Endothelial cell of umbilical vein (primary cell): ENCODE measurements around the gene CSTF3. TPM values are rescaled to one million over a fixed set of nuclear protein-coding genes. Genes with fewer than 3 reads are reported as not detected.

Experiments
- BruUV-seq: library from RNA; stranded (reverse); fragments of 400-500 nt; replicated peaks from 2 replicates; lab custom pipeline; 2021; lab: Mats Ljungman, UMichigan
- CTCF ChIA-PET: fragments of 300-600, 350-600 bp; sonication (Branson Sonifier 250); formaldehyde crosslinking; loops from one replicate; lab custom pipeline; 2021; ENCODE audit warnings: antibody characterized with exemption, inconsistent platforms; lab: Charles Lee
- POLR2A ChIA-PET: fragments of 300-600, 350-600 bp; sonication (Branson Sonifier 250); formaldehyde crosslinking; loops from one replicate; lab custom pipeline; 2021; ENCODE audit warnings: antibody characterized with exemption, inconsistent platforms; lab: Charles Lee
- DNase-seq: peaks from one replicate; pipeline ENCODE4 v3.0.0-alpha.2; 2011; ENCODE audit warnings: low read depth, low spot score
- FAIRE-seq: peaks from 2 replicates; lab custom pipeline; 2011; peaks lifted over from hg19 to GRCh38; lab: Jason Lieb, UNC
- H2AFZ ChIP-seq: 2 replicates; pipeline ENCODE4 v1.6.0; 2012; ENCODE audit warnings: low read depth, low read length, control low read depth, inconsistent platforms
- H3K27ac ChIP-seq: 2 replicates; pipeline ENCODE4 v1.5.1; 2011; ENCODE audit warnings: low read depth, mild to moderate bottlenecking, control low read depth, low read length, moderate library complexity; ENCODE audit not compliant: insufficient read depth
- H3K27me3 ChIP-seq, 2 experiments: 2 replicates each; pipeline versions ENCODE4 v1.6.0 to v1.6.1; 2011; ENCODE audit warnings: low read length in 2 of 2, mixed read lengths in 1 of 2; ENCODE audit not compliant: control insufficient read depth in 2 of 2, insufficient read depth in 2 of 2
- H3K36me3 ChIP-seq, 2 experiments: 2 replicates in 1 of 2; 3 replicates in 1 of 2; pipeline ENCODE4 v1.5.1; 2011; ENCODE audit warnings: low read length in 2 of 2, mild to moderate bottlenecking in 1 of 2, moderate library complexity in 1 of 2; ENCODE audit not compliant: control insufficient read depth in 2 of 2, insufficient read depth in 2 of 2; ENCODE audit errors: extremely low read depth in 1 of 2
- H3K4me1 ChIP-seq: 3 replicates; pipeline ENCODE4 v1.5.1; 2011; ENCODE audit warnings: mild to moderate bottlenecking, low read length; ENCODE audit not compliant: control insufficient read depth, insufficient read depth; ENCODE audit errors: extremely low read depth
- H3K4me2 ChIP-seq: 2 replicates; pipeline ENCODE4 v1.6.1; 2011; ENCODE audit warnings: low read length, control low read depth, mixed read lengths; ENCODE audit not compliant: insufficient read depth
- H3K4me3 ChIP-seq, 3 experiments: fragments of 200-600 bp in 1 of 3; sonication (generic), shearing (Covaris generic) in 1 of 3; replicated peaks in 1 of 3; 2 replicates each; pipeline ENCODE4 v1.5.1; 2011 to 2016; ENCODE audit warnings: control low read depth in 3 of 3, low read length in 3 of 3, mild to moderate bottlenecking in 2 of 3, inconsistent platforms in 1 of 3, low read depth in 1 of 3, moderate library complexity in 1 of 3; ENCODE audit not compliant: insufficient read depth in 1 of 3
- H3K79me2 ChIP-seq: 2 replicates; pipeline ENCODE4 v1.6.0; 2012; ENCODE audit warnings: low read length, inconsistent platforms; ENCODE audit not compliant: control insufficient read depth, insufficient read depth
- H3K9ac ChIP-seq: replicated peaks from 2 replicates; pipeline ENCODE3; 2011; ENCODE audit warnings: low read length, control low read depth; ENCODE audit not compliant: insufficient read depth; ENCODE audit errors: extremely low read depth
- H3K9me1 ChIP-seq: replicated peaks from 3 replicates; pipeline ENCODE4 v1.6.0; 2011; ENCODE audit warnings: mild to moderate bottlenecking, low read length; ENCODE audit not compliant: control insufficient read depth, insufficient read depth; ENCODE audit errors: extremely low read depth
- H3K9me3 ChIP-seq: replicated peaks from 2 replicates; pipeline ENCODE4 v1.5.1; 2012; ENCODE audit warnings: low read length, inconsistent platforms; ENCODE audit not compliant: control insufficient read depth, insufficient read depth
- H4K20me1 ChIP-seq: replicated peaks from 2 replicates; pipeline ENCODE3; 2011; ENCODE audit warnings: mild to moderate bottlenecking, low read length; ENCODE audit not compliant: control insufficient read depth, insufficient read depth; ENCODE audit errors: extremely low read depth
- EZH2 ChIP-seq: IDR thresholded peaks from 2 replicates; pipeline ENCODE4 v1.6.1; 2012; ENCODE audit warnings: borderline replicate concordance, low read depth, mild to moderate bottlenecking, moderate library complexity, low read length, inconsistent platforms; ENCODE audit not compliant: severe bottlenecking
- FOS ChIP-seq: IDR thresholded peaks from 2 replicates; pipeline ENCODE4 v1.6.1; 2011; ENCODE audit warnings: mild to moderate bottlenecking, low read length, moderate library complexity, borderline replicate concordance; ENCODE audit not compliant: insufficient read depth
- GATA2 ChIP-seq: IDR thresholded peaks from 2 replicates; pipeline ENCODE4 v1.7.0; 2011; ENCODE audit warnings: low read depth, mild to moderate bottlenecking, moderate library complexity, mixed read lengths, low read length; ENCODE audit not compliant: insufficient read length, insufficient read depth
- JUN ChIP-seq: IDR thresholded peaks from 2 replicates; pipeline ENCODE4 v1.6.1; 2011; ENCODE audit warnings: borderline replicate concordance, low read depth; ENCODE audit not compliant: insufficient read length, insufficient read depth
- MYC ChIP-seq: IDR thresholded peaks from one replicate; pipeline ENCODE4 v1.6.1; 2011; ENCODE audit warnings: mild to moderate bottlenecking, low read depth, low read length
- POLR2A ChIP-seq: IDR thresholded peaks from 2 replicates; pipeline ENCODE4 v1.6.1; 2012; ENCODE audit warnings: low read depth, mild to moderate bottlenecking, control low read depth, low read length
- POLR2AphosphoS5 ChIP-seq: IDR thresholded peaks from 2 replicates; pipeline ENCODE4 v1.6.1; 2012; ENCODE audit warnings: low read depth, mild to moderate bottlenecking, control low read depth, low read length, moderate library complexity; ENCODE audit not compliant: insufficient read depth
- dilution Hi-C: fragments of 300-500 bp; cut with MboI; formaldehyde crosslinking; loops from one replicate; pipeline ENCODE4 v1.15.0; 2019; ENCODE audit warnings: low sequenced_read_pairs; ENCODE audit not compliant: extremely low pct_ligation_motif_present
- intact Hi-C: fragments of 100-400 bp; cut with micrococcal nuclease; formaldehyde crosslinking; loops from one replicate; pipeline ENCODE4 v1.10.0; 2022
- polyA plus RNA-seq, 4 experiments: library from polyadenylated mRNA; depleted of rRNA in 3 of 4; stranded (reverse) in 3 of 4; unstranded in 1 of 4; fragments of >200 nt; gene quantifications; 2 replicates each; pipeline versions ENCODE4 v1.2.1 to v1.2.3, GENCODE V29; 2011 to 2012; ENCODE audit warnings: missing spikeins in 1 of 4
- total RNA-seq: library from RNA; stranded (reverse); gene quantifications from 2 replicates; pipeline ENCODE4 v1.2.3, GENCODE V29; 2021
- TF ChIP-seq, protein P1 (sequence below), 2 donors: IDR thresholded peaks; 1 replicate in 1 of 2; 2 replicates in 1 of 2; pipeline ENCODE4 v1.5.1; 2011; ENCODE audit warnings: low read length in 2 of 2, mild to moderate bottlenecking in 2 of 2, moderate library complexity in 2 of 2, control low read depth in 1 of 2, inconsistent platforms in 1 of 2, low read depth in 1 of 2; ENCODE audit not compliant: insufficient read depth in 1 of 2; ENCODE audit errors: extremely low read depth in 1 of 2
- TF ChIP-seq, protein P2 (sequence below): IDR thresholded peaks from 2 replicates; pipeline ENCODE4 v1.6.1; 2011; ENCODE audit not compliant: insufficient read depth, insufficient read length

The CSTF3 gene
- total and polyA plus RNA-seq, 2 donors (not counting 3 experiments of a cell fraction or from before 2014, with no cell fraction given): 18.3 to 46.6 TPM

DNA sequence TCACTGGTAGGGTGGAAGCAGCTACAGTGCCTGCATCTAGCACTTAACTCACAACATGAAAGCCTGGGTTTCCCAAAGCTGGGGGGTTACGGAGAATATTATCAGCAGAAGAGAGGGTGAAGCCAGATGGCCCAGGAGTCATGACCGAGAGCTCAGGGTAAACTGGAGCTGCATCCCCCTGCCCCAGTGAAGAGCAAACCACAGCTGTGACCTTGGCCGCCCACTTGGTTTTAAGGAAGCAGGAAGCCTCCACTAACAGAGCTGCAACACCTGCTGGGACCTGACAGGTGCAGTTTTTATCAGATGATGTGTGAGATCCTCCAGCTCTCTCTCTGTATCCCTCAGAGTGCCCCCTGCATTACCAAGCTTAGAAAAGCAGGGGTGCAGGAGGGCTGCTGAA lies 101.0 kb downstream of the CSTF3 start:
- DNase-seq (no peak), FAIRE-seq (no peak)
- Histone ChIP-seq H4K20me1 (no peaks in the 10 kb centered on the region), H3K9ac (no peak overlapping the region), H3K9me1 (no peaks in the 10 kb centered on the region), H3K27me3 (no peaks in the 10 kb centered on the region), H2AFZ (no peak overlapping the region), H3K4me1 (peaks cover 2% of the 10 kb centered on the region), H3K4me2 (no peak overlapping the region), H3K9me3 (no peaks in the 10 kb centered on the region), H3K27ac (no peak overlapping the region), H3K4me3 (no peak overlapping the region), H3K79me2 (no peaks in the 10 kb centered on the region), H3K36me3 (peaks cover 3 to 4% of the 10 kb centered on the region in 2 experiments)
- no TSS peak for BruUV-seq
- CTCF ChIA-PET: interaction anchor here (1.0 to 1.4 kb wide), 2 partner anchors 79 to 251 kb away, joined by 3 read pairs; no protein-coding TSS in a partner anchor
- intact Hi-C loops: no loop called here
- TF ChIP-seq, protein P1, sequence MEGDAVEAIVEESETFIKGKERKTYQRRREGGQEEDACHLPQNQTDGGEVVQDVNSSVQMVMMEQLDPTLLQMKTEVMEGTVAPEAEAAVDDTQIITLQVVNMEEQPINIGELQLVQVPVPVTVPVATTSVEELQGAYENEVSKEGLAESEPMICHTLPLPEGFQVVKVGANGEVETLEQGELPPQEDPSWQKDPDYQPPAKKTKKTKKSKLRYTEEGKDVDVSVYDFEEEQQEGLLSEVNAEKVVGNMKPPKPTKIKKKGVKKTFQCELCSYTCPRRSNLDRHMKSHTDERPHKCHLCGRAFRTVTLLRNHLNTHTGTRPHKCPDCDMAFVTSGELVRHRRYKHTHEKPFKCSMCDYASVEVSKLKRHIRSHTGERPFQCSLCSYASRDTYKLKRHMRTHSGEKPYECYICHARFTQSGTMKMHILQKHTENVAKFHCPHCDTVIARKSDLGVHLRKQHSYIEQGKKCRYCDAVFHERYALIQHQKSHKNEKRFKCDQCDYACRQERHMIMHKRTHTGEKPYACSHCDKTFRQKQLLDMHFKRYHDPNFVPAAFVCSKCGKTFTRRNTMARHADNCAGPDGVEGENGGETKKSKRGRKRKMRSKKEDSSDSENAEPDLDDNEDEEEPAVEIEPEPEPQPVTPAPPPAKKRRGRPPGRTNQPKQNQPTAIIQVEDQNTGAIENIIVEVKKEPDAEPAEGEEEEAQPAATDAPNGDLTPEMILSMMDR (IDR thresholded peaks at IDR 0.05; ENCODE audit: extremely low read depth in 1 of 2, insufficient read depth in 1 of 2, low read depth in 1 of 2, low read length in 2 of 2): no peak
- TF ChIP-seq POLR2AphosphoS5: no peak
- no peak for TF ChIP-seq EZH2
- TF ChIP-seq POLR2A: no peak
- TF ChIP-seq JUN: no peak
- TF ChIP-seq GATA2: no peak
- TF ChIP-seq FOS: no peak
- TF ChIP-seq, protein P2, sequence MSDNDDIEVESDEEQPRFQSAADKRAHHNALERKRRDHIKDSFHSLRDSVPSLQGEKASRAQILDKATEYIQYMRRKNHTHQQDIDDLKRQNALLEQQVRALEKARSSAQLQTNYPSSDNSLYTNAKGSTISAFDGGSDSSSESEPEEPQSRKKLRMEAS: no peak
- no peak for TF ChIP-seq MYC
- POLR2A ChIA-PET: no interaction called here
- dilution Hi-C loops: no loop called here
